ENCODE results near the gene ACSF3.
"Not testable (repeated sequence)": the region's sequence is repeated elsewhere in the genome, so short reads cannot be mapped to it uniquely, and the experiment has no call there.

Gene ACSF3

DNA sequence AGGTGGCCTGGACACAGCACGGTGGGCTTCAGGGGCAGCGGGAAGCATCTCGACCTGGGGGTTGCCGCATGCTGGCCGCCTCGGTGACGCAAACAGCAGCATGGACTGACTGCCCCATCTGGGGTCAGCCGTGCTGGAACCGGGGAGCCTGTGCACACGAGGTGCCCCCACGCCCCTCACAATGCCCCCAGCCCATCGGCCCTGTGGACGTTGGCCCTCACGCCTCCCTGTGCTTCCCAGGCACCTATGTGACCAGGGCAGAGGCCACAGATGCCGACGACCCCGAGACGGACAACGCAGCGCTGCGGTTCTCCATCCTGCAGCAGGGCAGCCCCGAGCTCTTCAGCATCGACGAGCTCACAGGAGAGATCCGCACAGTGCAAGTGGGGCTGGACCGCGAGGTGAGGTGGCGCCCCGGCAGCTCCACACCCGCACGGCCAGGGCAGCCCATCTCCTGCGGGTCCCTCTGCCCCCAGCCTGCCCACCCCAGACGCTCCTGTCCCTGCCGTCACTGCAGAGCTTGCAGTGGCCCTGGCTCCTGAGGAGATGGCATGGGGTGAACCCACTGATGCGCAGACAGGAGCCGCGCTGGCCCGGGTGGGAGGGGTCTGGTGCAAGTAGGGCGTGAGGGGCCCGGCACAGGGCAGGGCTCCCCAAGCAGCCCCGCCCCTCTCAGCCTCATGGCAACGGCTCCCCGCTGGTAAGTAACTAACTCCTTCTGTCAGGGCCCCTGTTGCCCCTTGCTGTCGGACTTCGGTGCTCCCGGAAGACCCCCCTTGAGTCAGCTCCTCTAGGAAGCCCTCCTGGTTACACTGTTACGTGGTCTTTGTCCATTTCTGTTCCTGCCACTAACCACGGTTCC is 91.5 kb downstream of the ACSF3 start:
- ChIA-PET CTCF (interaction anchor here (1.5 kb wide), 1 partner anchor 12 kb away, joined by 5 read pairs; no protein-coding TSS in a partner anchor), POLR2A (interaction anchor here (0.6 kb wide), 1 partner anchor 16 kb away, joined by 3 read pairs; no protein-coding TSS in a partner anchor)

DNA sequence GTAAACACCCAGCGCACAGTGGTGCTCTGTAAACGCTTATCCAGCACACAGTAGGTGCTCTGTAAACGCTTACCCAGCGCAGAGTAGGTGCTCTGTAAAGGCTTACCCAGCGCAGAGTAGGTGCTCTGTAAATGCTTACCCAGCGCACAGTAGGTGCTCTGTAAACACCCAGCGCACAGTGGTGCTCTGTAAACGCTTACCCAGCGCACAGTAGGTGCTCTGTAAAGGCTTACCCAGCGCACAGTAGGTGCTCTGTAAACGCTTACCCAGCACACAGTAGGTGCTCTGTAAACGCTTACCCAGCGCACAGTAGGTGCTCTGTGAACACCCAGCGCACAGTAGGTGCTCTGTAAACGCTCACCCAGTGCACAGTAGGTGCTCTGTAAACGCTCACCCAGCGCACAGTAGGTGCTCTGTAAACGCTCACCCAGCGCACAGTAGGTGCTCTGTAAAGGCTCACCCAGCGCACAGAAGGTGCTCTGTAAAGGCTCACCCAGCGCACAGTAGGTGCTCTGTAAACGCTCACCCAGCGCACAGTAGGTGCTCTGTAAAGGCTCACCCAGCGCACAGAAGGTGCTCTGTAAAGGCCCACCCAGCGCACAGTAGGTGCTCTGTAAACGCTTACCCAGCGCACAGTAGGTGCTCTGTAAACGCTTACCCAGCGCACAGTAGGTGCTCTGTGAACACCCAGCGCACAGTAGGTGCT is 92.4 kb downstream of the ACSF3 start:
- CTCF ChIA-PET, result interaction anchor here (1.5 kb wide), 1 partner anchor 11 kb away, joined by 5 read pairs; no protein-coding TSS in a partner anchor
- peak in 2 of 3 donors; percentile 55 to 64 for DNase-seq
- not testable (repeated sequence) for H3K9me3 ChIP-seq (ENCODE audit: control extremely low read depth in 1 of 5, control insufficient read depth in 4 of 5, insufficient read depth in 2 of 5, low read depth in 1 of 5, low read length in 4 of 5); H3K4me1 ChIP-seq (ENCODE audit: control extremely low read depth in 1 of 4, control insufficient read depth in 4 of 4, insufficient read depth in 4 of 4, low read length in 3 of 4); H3K27me3 ChIP-seq (replicated peaks in 2 of 5; ENCODE audit: control insufficient read depth in 4 of 5, insufficient read depth in 5 of 5, low read length in 4 of 5); H3K4me3 ChIP-seq (ENCODE audit: control insufficient read depth in 1 of 7, extremely low read depth in 1 of 7, insufficient read depth in 4 of 7, low read depth in 2 of 7, low read length in 6 of 7); H3K27ac ChIP-seq (ENCODE audit: insufficient read depth in 1 of 2, low read depth in 1 of 2, low read length in 2 of 2, poor library complexity in 1 of 2, severe bottlenecking in 2 of 2); H3K36me3 ChIP-seq (ENCODE audit: control insufficient read depth in 4 of 4, insufficient read depth in 4 of 4, low read length in 3 of 4)
- 95% methylated on average over 21 of the region's 30 CpGs for WGBS (ENCODE audit: insufficient coverage)
- POLR2A ChIA-PET, result interaction anchor here (0.6 kb wide), 1 partner anchor 15 kb away, joined by 3 read pairs; no protein-coding TSS in a partner anchor

More for the DNA sequence above, 91.5 kb downstream of the ACSF3 start:
- H3K36me3 ChIP-seq (ENCODE audit: control insufficient read depth in 4 of 4, insufficient read depth in 4 of 4, low read length in 3 of 4), result no peaks in the 10 kb centered on the region
- 84% methylated on average over 39 of the region's 48 CpGs for WGBS (ENCODE audit: insufficient coverage)
- peaks cover 0 to 2% (median 0%) of the 10 kb centered on the region in 4 experiments for H3K4me1 ChIP-seq (ENCODE audit: control extremely low read depth in 1 of 4, control insufficient read depth in 4 of 4, insufficient read depth in 4 of 4, low read length in 3 of 4)
- H3K9me3 ChIP-seq (ENCODE audit: control extremely low read depth in 1 of 5, control insufficient read depth in 4 of 5, insufficient read depth in 2 of 5, low read depth in 1 of 5, low read length in 4 of 5), result no peaks in the 10 kb centered on the region
- H3K27me3 ChIP-seq (replicated peaks in 2 of 5; ENCODE audit: control insufficient read depth in 4 of 5, insufficient read depth in 5 of 5, low read length in 4 of 5), result peaks cover 0 to 2% (median 0%) of the 10 kb centered on the region in 5 experiments
- H3K4me3 ChIP-seq (ENCODE audit: control insufficient read depth in 1 of 7, extremely low read depth in 1 of 7, insufficient read depth in 4 of 7, low read depth in 2 of 7, low read length in 6 of 7), result no peak overlapping the region
- H3K27ac ChIP-seq (ENCODE audit: insufficient read depth in 1 of 2, low read depth in 1 of 2, low read length in 2 of 2, poor library complexity in 1 of 2, severe bottlenecking in 2 of 2), result no peak overlapping the region
- DNase-seq, result peak; percentile 48 to 86 (median 79)

DNA sequence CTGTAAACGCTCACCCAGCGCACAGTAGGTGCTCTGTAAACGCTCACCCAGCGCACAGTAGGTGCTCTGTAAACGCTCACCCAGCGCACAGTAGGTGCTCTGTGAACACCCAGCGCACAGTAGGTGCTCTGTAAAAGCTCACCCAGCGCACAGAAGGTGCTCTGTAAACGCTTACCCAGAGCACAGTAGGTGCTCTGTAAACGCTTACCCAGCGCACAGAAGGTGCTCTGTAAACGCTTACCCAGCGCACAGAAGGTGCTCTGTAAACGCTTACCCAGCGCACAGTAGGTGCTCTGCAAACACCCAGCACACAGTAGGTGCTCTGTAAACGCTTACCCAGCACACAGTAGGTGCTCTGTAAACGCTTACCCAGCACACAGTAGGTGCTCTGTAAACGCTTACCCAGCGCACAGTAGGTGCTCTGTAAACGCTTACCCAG is 93.0 kb downstream of the ACSF3 start:
- H3K9me3 ChIP-seq (ENCODE audit: control extremely low read depth in 1 of 5, control insufficient read depth in 4 of 5, insufficient read depth in 2 of 5, low read depth in 1 of 5, low read length in 4 of 5); H3K36me3 ChIP-seq (ENCODE audit: control insufficient read depth in 4 of 4, insufficient read depth in 4 of 4, low read length in 3 of 4); H3K4me1 ChIP-seq (ENCODE audit: control extremely low read depth in 1 of 4, control insufficient read depth in 4 of 4, insufficient read depth in 4 of 4, low read length in 3 of 4); H3K27me3 ChIP-seq (replicated peaks in 2 of 5; ENCODE audit: control insufficient read depth in 4 of 5, insufficient read depth in 5 of 5, low read length in 4 of 5); POLR2A ChIA-PET; H3K4me3 ChIP-seq (ENCODE audit: control insufficient read depth in 1 of 7, extremely low read depth in 1 of 7, insufficient read depth in 4 of 7, low read depth in 2 of 7, low read length in 6 of 7); H3K27ac ChIP-seq (ENCODE audit: insufficient read depth in 1 of 2, low read depth in 1 of 2, low read length in 2 of 2, poor library complexity in 1 of 2, severe bottlenecking in 2 of 2): not testable (repeated sequence)
- DNase-seq, result peak in 2 of 3 donors; percentile 71 to 72
- CTCF ChIA-PET, result interaction anchor here (1.6 kb wide), 1 partner anchor 126 kb away, joined by 4 read pairs; no protein-coding TSS in a partner anchor
- 87% methylated on average over 20 of the region's 20 CpGs for WGBS (ENCODE audit: insufficient coverage)

DNA sequence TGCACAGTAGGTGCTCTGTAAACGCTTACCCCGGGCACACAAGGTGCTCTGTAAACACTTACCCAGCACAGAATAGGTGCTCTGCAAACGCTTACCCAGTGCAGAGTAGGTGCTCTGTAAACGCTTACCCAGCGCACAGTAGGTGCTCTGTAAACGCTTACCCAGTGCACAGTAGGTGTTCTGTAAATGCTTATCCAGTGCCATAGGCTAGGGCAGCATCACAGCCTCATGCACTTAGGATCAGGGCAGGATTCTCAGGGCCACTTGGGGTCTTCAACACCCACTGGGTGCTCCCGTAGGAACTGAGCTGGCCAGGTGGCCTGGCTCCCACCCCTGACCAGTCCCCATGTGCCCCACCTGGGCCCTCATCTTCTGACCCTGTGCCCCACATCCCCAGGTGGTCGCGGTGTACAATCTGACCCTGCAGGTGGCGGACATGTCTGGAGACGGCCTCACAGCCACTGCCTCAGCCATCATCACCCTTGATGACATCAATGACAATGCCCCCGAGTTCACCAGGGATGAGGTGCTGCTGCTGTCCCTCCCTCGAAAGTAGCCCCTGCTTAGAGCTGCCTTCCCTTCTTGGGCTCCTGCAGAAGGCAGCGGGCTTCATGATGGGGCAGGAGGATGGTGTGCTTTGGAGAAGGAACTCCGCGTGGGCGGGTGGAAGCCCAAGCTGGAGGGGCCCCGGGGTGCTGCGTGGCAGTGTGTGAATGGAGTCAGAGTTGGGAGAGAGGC is 93.5 kb downstream of the ACSF3 start:
- peaks cover 0 to 4% (median 3%) of the 10 kb centered on the region in 4 experiments for H3K4me1 ChIP-seq (ENCODE audit: control extremely low read depth in 1 of 4, control insufficient read depth in 4 of 4, insufficient read depth in 4 of 4, low read length in 3 of 4)
- H3K27ac ChIP-seq (ENCODE audit: insufficient read depth in 1 of 2, low read depth in 1 of 2, low read length in 2 of 2, poor library complexity in 1 of 2, severe bottlenecking in 2 of 2), result no peak overlapping the region
- 73% methylated on average over 8 of the region's 19 CpGs for WGBS (ENCODE audit: insufficient coverage)
- H3K4me3 ChIP-seq (ENCODE audit: control insufficient read depth in 1 of 7, extremely low read depth in 1 of 7, insufficient read depth in 4 of 7, low read depth in 2 of 7, low read length in 6 of 7), result no peak overlapping the region
- peak; percentile 64 to 90 (median 86) for DNase-seq
- H3K27me3 ChIP-seq (replicated peaks in 2 of 5; ENCODE audit: control insufficient read depth in 4 of 5, insufficient read depth in 5 of 5, low read length in 4 of 5), result peaks cover 0 to 7% (median 2%) of the 10 kb centered on the region in 5 experiments
- ChIA-PET CTCF (interaction anchor here (1.2 to 1.6 kb wide), 2 partner anchors 23 to 126 kb away, joined by 4 read pairs; no protein-coding TSS in a partner anchor), POLR2A (interaction anchor here (1.1 kb wide), 1 partner anchor 17 kb away, joined by 4 read pairs; no protein-coding TSS in a partner anchor)
- no peaks in the 10 kb centered on the region for H3K36me3 ChIP-seq (ENCODE audit: control insufficient read depth in 4 of 4, insufficient read depth in 4 of 4, low read length in 3 of 4)
- H3K9me3 ChIP-seq (ENCODE audit: control extremely low read depth in 1 of 5, control insufficient read depth in 4 of 5, insufficient read depth in 2 of 5, low read depth in 1 of 5, low read length in 4 of 5), result peaks cover 0 to 2% (median 0%) of the 10 kb centered on the region in 5 experiments

DNA sequence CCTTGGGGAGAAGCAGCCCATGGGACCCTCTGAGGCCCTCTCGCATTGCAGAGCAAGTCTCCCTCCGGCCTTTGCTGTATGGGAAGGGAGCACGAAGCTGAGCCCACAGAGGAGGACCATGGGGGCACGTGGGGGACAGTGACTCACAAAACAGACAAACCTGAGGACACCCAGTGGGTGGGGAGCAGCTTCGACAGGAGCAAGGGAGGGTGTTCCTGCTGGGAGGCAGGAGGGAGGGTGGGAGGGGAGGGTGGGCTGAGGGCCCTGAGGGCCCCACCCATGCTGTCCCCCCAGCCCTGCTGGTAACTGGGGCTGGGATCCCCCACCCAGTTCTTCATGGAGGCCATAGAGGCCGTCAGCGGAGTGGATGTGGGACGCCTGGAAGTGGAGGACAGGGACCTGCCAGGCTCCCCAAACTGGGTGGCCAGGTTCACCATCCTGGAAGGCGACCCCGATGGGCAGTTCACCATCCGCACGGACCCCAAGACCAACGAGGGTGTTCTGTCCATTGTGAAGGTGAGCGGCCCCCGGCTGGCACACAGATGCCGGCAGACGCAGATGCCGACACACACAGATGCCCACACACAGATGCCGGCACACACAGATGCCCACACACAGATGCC is 94.2 kb downstream of the ACSF3 start:
- H3K4me3 ChIP-seq (ENCODE audit: control insufficient read depth in 1 of 7, extremely low read depth in 1 of 7, insufficient read depth in 4 of 7, low read depth in 2 of 7, low read length in 6 of 7), result no peak overlapping the region
- H3K9me3 ChIP-seq (ENCODE audit: control extremely low read depth in 1 of 5, control insufficient read depth in 4 of 5, insufficient read depth in 2 of 5, low read depth in 1 of 5, low read length in 4 of 5), result peaks cover 0 to 2% (median 0%) of the 10 kb centered on the region in 5 experiments
- ChIA-PET POLR2A (interaction anchor here (1.1 kb wide), 1 partner anchor 18 kb away, joined by 4 read pairs; no protein-coding TSS in a partner anchor), CTCF (interaction anchor here (1.2 to 1.6 kb wide), 2 partner anchors 22 to 125 kb away, joined by 4 read pairs; no protein-coding TSS in a partner anchor)
- peaks cover 0 to 7% (median 2%) of the 10 kb centered on the region in 5 experiments for H3K27me3 ChIP-seq (replicated peaks in 2 of 5; ENCODE audit: control insufficient read depth in 4 of 5, insufficient read depth in 5 of 5, low read length in 4 of 5)
- WGBS (ENCODE audit: insufficient coverage), result 72% methylated on average over 19 of the region's 19 CpGs
- no peak overlapping the region for H3K27ac ChIP-seq (ENCODE audit: insufficient read depth in 1 of 2, low read depth in 1 of 2, low read length in 2 of 2, poor library complexity in 1 of 2, severe bottlenecking in 2 of 2)
- H3K4me1 ChIP-seq (ENCODE audit: control extremely low read depth in 1 of 4, control insufficient read depth in 4 of 4, insufficient read depth in 4 of 4, low read length in 3 of 4), result peaks cover 0 to 5% (median 5%) of the 10 kb centered on the region in 4 experiments
- no peaks in the 10 kb centered on the region for H3K36me3 ChIP-seq (ENCODE audit: control insufficient read depth in 4 of 4, insufficient read depth in 4 of 4, low read length in 3 of 4)
- peak; percentile 40 to 79 (median 58) for DNase-seq
